ENCODE measurements around the gene ALAS1. TPM values are rescaled to one million over a fixed set of nuclear protein-coding genes. Genes with fewer than 3 reads are reported as not detected.

Gene ALAS1
- total RNA-seq, 1 experiment from 2014 or later, result 89.4 TPM

DNA sequence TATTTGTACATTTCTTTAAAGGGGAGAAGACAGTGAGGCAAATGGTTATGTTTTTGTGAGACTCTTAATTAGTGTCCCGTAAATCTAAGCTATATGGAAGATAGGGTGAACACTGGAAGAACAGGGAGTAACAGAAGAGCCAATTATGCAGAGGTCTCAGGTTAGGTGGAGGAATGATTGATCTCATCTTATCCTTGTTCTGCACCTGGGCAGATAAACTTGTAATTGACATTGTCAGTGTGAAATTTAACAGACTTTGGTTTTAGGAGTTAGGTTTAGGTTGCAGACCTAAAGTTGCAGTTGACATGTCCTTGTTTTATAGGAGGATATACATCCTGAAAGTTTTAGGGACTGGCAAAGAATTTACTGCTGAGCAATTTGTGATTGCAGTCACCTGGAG is 44.1 kb downstream of the ALAS1 start:
- BruUV-seq (replicated peaks), result no TSS peak
- CTCF ChIA-PET, result no interaction called here

DNA sequence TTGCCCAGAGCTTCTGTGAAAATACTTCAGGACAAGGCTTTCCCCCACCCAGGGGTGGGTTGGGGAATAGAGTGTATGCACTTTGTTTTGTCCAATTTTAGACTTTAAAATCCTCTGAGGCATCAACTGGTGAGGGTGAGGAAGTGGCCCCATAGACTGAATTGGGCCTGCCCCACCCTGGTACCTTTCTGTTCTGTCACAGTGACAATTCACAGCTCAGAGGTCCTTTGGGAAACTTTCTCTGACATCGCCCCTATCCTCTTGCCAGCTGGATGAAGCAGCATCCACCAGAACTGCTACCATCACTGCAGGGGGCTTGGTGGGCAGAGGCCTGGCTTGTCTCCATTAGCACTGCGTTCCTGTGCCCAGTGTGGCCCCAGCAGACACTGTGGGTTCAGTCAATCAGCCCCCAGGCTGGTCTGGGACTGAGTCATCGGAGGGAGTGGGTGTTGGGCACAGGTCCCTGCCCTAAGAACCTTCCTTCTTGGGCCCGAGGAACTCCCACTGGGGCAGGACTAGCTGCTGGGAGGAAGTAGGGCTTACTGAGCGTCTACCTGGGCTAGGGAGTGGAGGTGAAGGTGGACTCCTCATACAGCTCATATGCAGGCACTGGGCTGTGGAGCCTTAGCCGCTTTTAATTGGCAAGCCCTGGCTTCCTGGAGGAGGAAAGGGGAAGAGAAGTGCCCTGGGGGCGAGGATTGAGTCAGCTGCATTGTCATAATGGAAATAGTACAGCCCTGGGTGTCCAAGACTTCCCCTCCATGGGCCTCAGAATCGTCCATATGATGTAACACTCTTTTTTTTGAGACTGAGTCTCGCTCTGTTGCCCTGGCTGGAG is 46.0 kb downstream of the ALAS1 start:
- peaks cover 2% of the 10 kb centered on the region; the same call in 1 of the 2 replicates for H3K36me3 ChIP-seq (ENCODE audit: control insufficient read depth, insufficient read depth, low read length)
- H3K27ac ChIP-seq (ENCODE audit: low read length), result peak overlapping the region; percentile 39; the same call in 1 of the 2 replicates
- H3K4me1 ChIP-seq (ENCODE audit: control insufficient read depth, insufficient read depth, low read length), result peaks cover 13% of the 10 kb centered on the region
- no peak overlapping the region for H3K4me3 ChIP-seq (ENCODE audit: low read depth in 2 of 2, low read length in 2 of 2)
- in situ Hi-C loops (cut with HindIII; ENCODE audit: low pct_unique_long_range_greater_than_20kb, low sequenced_read_pairs), result no loop called here
- BruUV-seq (replicated peaks), result no TSS peak
- ATAC-seq (no peak), DNase-seq (ENCODE audit: low read depth, low spot score) (no peak)
- intact Hi-C loops (cut with micrococcal nuclease; ENCODE audit: unreplicated experiment), result no loop called here
- H3K9me3 ChIP-seq (ENCODE audit: control insufficient read depth, insufficient read depth, low read depth, low read length), result no peaks in the 10 kb centered on the region
- TF ChIP-seq POLR2AphosphoS5 (IDR thresholded peaks at IDR 0.05; ENCODE audit: low read depth, low read length), result no peak
- TF ChIP-seq, protein P1, sequence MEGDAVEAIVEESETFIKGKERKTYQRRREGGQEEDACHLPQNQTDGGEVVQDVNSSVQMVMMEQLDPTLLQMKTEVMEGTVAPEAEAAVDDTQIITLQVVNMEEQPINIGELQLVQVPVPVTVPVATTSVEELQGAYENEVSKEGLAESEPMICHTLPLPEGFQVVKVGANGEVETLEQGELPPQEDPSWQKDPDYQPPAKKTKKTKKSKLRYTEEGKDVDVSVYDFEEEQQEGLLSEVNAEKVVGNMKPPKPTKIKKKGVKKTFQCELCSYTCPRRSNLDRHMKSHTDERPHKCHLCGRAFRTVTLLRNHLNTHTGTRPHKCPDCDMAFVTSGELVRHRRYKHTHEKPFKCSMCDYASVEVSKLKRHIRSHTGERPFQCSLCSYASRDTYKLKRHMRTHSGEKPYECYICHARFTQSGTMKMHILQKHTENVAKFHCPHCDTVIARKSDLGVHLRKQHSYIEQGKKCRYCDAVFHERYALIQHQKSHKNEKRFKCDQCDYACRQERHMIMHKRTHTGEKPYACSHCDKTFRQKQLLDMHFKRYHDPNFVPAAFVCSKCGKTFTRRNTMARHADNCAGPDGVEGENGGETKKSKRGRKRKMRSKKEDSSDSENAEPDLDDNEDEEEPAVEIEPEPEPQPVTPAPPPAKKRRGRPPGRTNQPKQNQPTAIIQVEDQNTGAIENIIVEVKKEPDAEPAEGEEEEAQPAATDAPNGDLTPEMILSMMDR (IDR thresholded peaks at IDR 0.05), result no peak
- no peak for TF ChIP-seq SIN3A (IDR thresholded peaks at IDR 0.05; ENCODE audit: borderline replicate concordance, insufficient read depth, low read depth, low read length)
- TF ChIP-seq, protein P2, sequence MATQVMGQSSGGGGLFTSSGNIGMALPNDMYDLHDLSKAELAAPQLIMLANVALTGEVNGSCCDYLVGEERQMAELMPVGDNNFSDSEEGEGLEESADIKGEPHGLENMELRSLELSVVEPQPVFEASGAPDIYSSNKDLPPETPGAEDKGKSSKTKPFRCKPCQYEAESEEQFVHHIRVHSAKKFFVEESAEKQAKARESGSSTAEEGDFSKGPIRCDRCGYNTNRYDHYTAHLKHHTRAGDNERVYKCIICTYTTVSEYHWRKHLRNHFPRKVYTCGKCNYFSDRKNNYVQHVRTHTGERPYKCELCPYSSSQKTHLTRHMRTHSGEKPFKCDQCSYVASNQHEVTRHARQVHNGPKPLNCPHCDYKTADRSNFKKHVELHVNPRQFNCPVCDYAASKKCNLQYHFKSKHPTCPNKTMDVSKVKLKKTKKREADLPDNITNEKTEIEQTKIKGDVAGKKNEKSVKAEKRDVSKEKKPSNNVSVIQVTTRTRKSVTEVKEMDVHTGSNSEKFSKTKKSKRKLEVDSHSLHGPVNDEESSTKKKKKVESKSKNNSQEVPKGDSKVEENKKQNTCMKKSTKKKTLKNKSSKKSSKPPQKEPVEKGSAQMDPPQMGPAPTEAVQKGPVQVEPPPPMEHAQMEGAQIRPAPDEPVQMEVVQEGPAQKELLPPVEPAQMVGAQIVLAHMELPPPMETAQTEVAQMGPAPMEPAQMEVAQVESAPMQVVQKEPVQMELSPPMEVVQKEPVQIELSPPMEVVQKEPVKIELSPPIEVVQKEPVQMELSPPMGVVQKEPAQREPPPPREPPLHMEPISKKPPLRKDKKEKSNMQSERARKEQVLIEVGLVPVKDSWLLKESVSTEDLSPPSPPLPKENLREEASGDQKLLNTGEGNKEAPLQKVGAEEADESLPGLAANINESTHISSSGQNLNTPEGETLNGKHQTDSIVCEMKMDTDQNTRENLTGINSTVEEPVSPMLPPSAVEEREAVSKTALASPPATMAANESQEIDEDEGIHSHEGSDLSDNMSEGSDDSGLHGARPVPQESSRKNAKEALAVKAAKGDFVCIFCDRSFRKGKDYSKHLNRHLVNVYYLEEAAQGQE (IDR thresholded peaks at IDR 0.05; ENCODE audit: insufficient read depth in 1 of 2, low read depth in 2 of 2, low read length in 1 of 2), result no peak
- no peak for TF ChIP-seq TCF7L2 (IDR thresholded peaks at IDR 0.05; ENCODE audit: low read depth, low read length)
- ChIA-PET CTCF (no interaction called here), POLR2A (no interaction called here)
- H3K27me3 ChIP-seq (ENCODE audit: control insufficient read depth, insufficient read depth, low read length), result no peaks in the 10 kb centered on the region

More for the DNA sequence above, 44.1 kb downstream of the ALAS1 start:
- peaks cover 7% of the 10 kb centered on the region; the same call in 1 of the 2 replicates for H3K36me3 ChIP-seq (ENCODE audit: control insufficient read depth, insufficient read depth, low read length)
- intact Hi-C loops (cut with micrococcal nuclease; ENCODE audit: unreplicated experiment), result no loop called here
- TF ChIP-seq TCF7L2 (IDR thresholded peaks at IDR 0.05; ENCODE audit: low read depth, low read length), result no peak
- no peak for TF ChIP-seq POLR2AphosphoS5 (IDR thresholded peaks at IDR 0.05; ENCODE audit: low read depth, low read length)
- TF ChIP-seq, protein P1 (IDR thresholded peaks at IDR 0.05), result no peak
- TF ChIP-seq, protein P2 (IDR thresholded peaks at IDR 0.05; ENCODE audit: insufficient read depth in 1 of 2, low read depth in 2 of 2, low read length in 1 of 2), result no peak
- no peak for TF ChIP-seq SIN3A (IDR thresholded peaks at IDR 0.05; ENCODE audit: borderline replicate concordance, insufficient read depth, low read depth, low read length)
- no peak overlapping the region for H3K4me3 ChIP-seq (ENCODE audit: low read depth in 2 of 2, low read length in 2 of 2)
- in situ Hi-C loops (cut with HindIII; ENCODE audit: low pct_unique_long_range_greater_than_20kb, low sequenced_read_pairs), result no loop called here
- peaks cover 17% of the 10 kb centered on the region for H3K4me1 ChIP-seq (ENCODE audit: control insufficient read depth, insufficient read depth, low read length)
- POLR2A ChIA-PET, result interaction anchor here (0.6 kb wide), 1 partner anchor 23 kb away, joined by 5 read pairs; no protein-coding TSS in a partner anchor
- peak overlapping the region; percentile 44; the same call in 1 of the 2 replicates for H3K27ac ChIP-seq (ENCODE audit: low read length)
- DNase-seq (ENCODE audit: low read depth, low spot score) (no peak), ATAC-seq (no peak)
- H3K27me3 ChIP-seq (ENCODE audit: control insufficient read depth, insufficient read depth, low read length), result no peaks in the 10 kb centered on the region
- H3K9me3 ChIP-seq (ENCODE audit: control insufficient read depth, insufficient read depth, low read depth, low read length), result no peaks in the 10 kb centered on the region
